ENCODE results near the gene EIF3J.

DNA sequence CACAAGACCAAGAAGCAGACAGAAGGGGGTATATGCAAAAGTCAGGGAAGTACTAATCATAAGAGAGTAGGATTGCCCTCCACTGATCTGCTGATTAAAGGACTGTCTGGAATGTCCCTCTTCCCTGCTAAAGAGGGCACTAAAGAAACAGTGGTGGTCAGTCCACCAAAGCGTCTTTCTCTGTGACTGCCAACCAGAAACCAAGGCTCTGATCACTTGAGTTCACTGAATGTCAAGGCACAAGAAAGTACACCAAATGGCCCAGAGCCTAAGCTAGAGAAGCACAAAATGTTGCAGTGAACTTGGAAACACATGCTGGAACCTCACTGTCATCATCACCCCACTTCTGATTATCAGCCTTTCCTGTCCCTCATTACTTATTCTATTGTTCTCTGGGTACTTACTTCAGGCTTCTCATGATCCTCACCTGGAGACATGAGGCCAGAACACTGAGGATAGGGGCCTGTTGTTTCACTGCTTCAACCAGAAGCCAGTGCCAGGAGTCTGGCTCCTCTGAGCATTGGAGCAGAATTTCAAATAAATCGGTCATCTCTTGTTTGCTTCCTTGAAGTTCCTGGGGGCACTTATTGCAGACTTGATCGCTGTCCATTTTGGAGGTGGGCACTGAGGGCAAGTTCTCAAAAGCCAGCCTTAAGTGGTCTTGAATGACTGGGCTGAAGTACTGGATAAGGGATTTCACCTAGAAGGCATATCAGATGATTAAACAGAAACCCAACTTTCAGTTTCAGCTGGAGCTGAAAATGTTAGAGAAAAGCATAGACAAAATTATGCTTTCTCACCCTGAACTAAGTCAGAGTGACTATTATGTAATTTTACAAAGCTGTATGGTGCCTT, 58.9 kb downstream of the EIF3J start:
- TF ChIP-seq, protein P1, sequence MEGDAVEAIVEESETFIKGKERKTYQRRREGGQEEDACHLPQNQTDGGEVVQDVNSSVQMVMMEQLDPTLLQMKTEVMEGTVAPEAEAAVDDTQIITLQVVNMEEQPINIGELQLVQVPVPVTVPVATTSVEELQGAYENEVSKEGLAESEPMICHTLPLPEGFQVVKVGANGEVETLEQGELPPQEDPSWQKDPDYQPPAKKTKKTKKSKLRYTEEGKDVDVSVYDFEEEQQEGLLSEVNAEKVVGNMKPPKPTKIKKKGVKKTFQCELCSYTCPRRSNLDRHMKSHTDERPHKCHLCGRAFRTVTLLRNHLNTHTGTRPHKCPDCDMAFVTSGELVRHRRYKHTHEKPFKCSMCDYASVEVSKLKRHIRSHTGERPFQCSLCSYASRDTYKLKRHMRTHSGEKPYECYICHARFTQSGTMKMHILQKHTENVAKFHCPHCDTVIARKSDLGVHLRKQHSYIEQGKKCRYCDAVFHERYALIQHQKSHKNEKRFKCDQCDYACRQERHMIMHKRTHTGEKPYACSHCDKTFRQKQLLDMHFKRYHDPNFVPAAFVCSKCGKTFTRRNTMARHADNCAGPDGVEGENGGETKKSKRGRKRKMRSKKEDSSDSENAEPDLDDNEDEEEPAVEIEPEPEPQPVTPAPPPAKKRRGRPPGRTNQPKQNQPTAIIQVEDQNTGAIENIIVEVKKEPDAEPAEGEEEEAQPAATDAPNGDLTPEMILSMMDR (IDR thresholded peaks at IDR 0.05) = no peak
- no peak for TF ChIP-seq POLR2A (IDR thresholded peaks at IDR 0.05)

Measured in testis (tissue), 2 donors.